ENCODE results near the gene WWC2. TPM values are rescaled to one million over a fixed set of nuclear protein-coding genes. Genes with fewer than 3 reads are reported as not detected.

The WWC2 gene
- total RNA-seq, 1 experiment from 2014 or later = 126 TPM

- TF ChIP-seq ZNF263 (CRISPR knock-in tag; IDR thresholded peaks at IDR 0.05; ENCODE audit: low read depth) (no peak), E2F5 (CRISPR knock-in tag; IDR thresholded peaks at IDR 0.05) (no peak)
- TF ChIP-seq, protein P1, sequence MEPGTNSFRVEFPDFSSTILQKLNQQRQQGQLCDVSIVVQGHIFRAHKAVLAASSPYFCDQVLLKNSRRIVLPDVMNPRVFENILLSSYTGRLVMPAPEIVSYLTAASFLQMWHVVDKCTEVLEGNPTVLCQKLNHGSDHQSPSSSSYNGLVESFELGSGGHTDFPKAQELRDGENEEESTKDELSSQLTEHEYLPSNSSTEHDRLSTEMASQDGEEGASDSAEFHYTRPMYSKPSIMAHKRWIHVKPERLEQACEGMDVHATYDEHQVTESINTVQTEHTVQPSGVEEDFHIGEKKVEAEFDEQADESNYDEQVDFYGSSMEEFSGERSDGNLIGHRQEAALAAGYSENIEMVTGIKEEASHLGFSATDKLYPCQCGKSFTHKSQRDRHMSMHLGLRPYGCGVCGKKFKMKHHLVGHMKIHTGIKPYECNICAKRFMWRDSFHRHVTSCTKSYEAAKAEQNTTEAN (CRISPR knock-in tag; IDR thresholded peaks at IDR 0.05) = no peak
- TF ChIP-seq, protein P2, sequence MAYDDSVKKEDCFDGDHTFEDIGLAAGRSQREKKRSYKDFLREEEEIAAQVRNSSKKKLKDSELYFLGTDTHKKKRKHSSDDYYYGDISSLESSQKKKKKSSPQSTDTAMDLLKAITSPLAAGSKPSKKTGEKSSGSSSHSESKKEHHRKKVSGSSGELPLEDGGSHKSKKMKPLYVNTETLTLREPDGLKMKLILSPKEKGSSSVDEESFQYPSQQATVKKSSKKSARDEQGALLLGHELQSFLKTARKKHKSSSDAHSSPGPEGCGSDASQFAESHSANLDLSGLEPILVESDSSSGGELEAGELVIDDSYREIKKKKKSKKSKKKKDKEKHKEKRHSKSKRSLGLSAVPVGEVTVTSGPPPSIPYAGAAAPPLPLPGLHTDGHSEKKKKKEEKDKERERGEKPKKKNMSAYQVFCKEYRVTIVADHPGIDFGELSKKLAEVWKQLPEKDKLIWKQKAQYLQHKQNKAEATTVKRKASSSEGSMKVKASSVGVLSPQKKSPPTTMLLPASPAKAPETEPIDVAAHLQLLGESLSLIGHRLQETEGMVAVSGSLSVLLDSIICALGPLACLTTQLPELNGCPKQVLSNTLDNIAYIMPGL (CRISPR knock-in tag; IDR thresholded peaks at IDR 0.05) = no peak
- TF ChIP-seq, protein P3, sequence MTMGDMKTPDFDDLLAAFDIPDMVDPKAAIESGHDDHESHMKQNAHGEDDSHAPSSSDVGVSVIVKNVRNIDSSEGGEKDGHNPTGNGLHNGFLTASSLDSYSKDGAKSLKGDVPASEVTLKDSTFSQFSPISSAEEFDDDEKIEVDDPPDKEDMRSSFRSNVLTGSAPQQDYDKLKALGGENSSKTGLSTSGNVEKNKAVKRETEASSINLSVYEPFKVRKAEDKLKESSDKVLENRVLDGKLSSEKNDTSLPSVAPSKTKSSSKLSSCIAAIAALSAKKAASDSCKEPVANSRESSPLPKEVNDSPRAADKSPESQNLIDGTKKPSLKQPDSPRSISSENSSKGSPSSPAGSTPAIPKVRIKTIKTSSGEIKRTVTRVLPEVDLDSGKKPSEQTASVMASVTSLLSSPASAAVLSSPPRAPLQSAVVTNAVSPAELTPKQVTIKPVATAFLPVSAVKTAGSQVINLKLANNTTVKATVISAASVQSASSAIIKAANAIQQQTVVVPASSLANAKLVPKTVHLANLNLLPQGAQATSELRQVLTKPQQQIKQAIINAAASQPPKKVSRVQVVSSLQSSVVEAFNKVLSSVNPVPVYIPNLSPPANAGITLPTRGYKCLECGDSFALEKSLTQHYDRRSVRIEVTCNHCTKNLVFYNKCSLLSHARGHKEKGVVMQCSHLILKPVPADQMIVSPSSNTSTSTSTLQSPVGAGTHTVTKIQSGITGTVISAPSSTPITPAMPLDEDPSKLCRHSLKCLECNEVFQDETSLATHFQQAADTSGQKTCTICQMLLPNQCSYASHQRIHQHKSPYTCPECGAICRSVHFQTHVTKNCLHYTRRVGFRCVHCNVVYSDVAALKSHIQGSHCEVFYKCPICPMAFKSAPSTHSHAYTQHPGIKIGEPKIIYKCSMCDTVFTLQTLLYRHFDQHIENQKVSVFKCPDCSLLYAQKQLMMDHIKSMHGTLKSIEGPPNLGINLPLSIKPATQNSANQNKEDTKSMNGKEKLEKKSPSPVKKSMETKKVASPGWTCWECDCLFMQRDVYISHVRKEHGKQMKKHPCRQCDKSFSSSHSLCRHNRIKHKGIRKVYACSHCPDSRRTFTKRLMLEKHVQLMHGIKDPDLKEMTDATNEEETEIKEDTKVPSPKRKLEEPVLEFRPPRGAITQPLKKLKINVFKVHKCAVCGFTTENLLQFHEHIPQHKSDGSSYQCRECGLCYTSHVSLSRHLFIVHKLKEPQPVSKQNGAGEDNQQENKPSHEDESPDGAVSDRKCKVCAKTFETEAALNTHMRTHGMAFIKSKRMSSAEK (CRISPR knock-in tag; IDR thresholded peaks at IDR 0.05; ENCODE audit: borderline replicate concordance) = no peak
- H3K4me3 Mint-ChIP-seq = no peak overlapping the region
- no peak for DNase-seq (ENCODE audit: low spot score)
- H3K9me3 Mint-ChIP-seq = no peaks in the 10 kb centered on the region
- H3K27ac Mint-ChIP-seq = peak overlapping the region; percentile 60; the same call in 1 of the 2 replicates
- ChIA-PET POLR2A (interaction anchor here (0.5 kb wide), 1 partner anchor 86 kb away, joined by 3 read pairs; no protein-coding TSS in a partner anchor), CTCF (interaction anchor here (0.9 to 1.4 kb wide), 2 partner anchors 27 to 216 kb away, joined by 3 to 4 read pairs; no protein-coding TSS in a partner anchor)
- peaks cover 7% of the 10 kb centered on the region; the same call in 1 of the 2 replicates for H3K36me3 Mint-ChIP-seq
- ATAC-seq = no peak
- H3K4me1 Mint-ChIP-seq = peaks cover 37% of the 10 kb centered on the region
- no peaks in the 10 kb centered on the region for H3K27me3 Mint-ChIP-seq (ENCODE audit: low read depth)
These were observed 130.3 kb downstream of the WWC2 start for GRCh38 chr4:183229397-183229796.

- Mint-ChIP-seq H3K4me1 (peaks cover 53% of the 10 kb centered on the region), H3K9me3 (no peaks in the 10 kb centered on the region), H3K27me3 (ENCODE audit: low read depth) (no peaks in the 10 kb centered on the region), H3K27ac (peak overlapping the region; percentile 76; the same call in 1 of the 2 replicates), H3K36me3 (peaks cover 22% of the 10 kb centered on the region), H3K4me3 (no peak overlapping the region)
- ChIA-PET POLR2A (interaction anchor here (0.6 kb wide), 1 partner anchor 15 kb away, joined by 7 read pairs; no protein-coding TSS in a partner anchor), CTCF (interaction anchor here (0.8 to 2.3 kb wide), 5 partner anchors 10 to 227 kb away, joined by 3 to 13 read pairs (median 8); no protein-coding TSS in a partner anchor)
- TF ChIP-seq ZNF671 (CRISPR knock-in tag; IDR thresholded peaks at IDR 0.05) (no peak), OVOL2 (CRISPR knock-in tag; IDR thresholded peaks at IDR 0.05; ENCODE audit: borderline replicate concordance) (no peak), MYBL2 (CRISPR knock-in tag; IDR thresholded peaks at IDR 0.05) (no peak), ATF2 (CRISPR knock-in tag; IDR thresholded peaks at IDR 0.05; ENCODE audit: borderline replicate concordance, low read depth) (no peak), NFE2L1 (CRISPR knock-in tag; IDR thresholded peaks at IDR 0.05) (no peak), FOXJ3 (CRISPR knock-in tag; IDR thresholded peaks at IDR 0.05; ENCODE audit: borderline replicate concordance) (no peak)
- TF ChIP-seq, protein P4, sequence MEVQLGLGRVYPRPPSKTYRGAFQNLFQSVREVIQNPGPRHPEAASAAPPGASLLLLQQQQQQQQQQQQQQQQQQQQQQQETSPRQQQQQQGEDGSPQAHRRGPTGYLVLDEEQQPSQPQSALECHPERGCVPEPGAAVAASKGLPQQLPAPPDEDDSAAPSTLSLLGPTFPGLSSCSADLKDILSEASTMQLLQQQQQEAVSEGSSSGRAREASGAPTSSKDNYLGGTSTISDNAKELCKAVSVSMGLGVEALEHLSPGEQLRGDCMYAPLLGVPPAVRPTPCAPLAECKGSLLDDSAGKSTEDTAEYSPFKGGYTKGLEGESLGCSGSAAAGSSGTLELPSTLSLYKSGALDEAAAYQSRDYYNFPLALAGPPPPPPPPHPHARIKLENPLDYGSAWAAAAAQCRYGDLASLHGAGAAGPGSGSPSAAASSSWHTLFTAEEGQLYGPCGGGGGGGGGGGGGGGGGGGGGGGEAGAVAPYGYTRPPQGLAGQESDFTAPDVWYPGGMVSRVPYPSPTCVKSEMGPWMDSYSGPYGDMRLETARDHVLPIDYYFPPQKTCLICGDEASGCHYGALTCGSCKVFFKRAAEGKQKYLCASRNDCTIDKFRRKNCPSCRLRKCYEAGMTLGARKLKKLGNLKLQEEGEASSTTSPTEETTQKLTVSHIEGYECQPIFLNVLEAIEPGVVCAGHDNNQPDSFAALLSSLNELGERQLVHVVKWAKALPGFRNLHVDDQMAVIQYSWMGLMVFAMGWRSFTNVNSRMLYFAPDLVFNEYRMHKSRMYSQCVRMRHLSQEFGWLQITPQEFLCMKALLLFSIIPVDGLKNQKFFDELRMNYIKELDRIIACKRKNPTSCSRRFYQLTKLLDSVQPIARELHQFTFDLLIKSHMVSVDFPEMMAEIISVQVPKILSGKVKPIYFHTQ (CRISPR knock-in tag; IDR thresholded peaks at IDR 0.05) = no peak
- no peak for DNase-seq (ENCODE audit: low spot score)
- ATAC-seq = peak; percentile 67
These were observed 141.7 kb downstream of the WWC2 start for GRCh38 chr4:183240581-183241321.
